HG03135 (cell line): ENCODE data around the gene SSH2.
"Not testable (repeated sequence)": the region's sequence is repeated elsewhere in the genome, so short reads cannot be mapped to it uniquely, and the experiment has no call there.

Experiments
- ATAC-seq: cut with Tn5 transposase; IDR thresholded peaks from one replicate; pipeline ENCODE4 v1.9.1; 2021; ENCODE audit warnings: mild to moderate bottlenecking, moderate library complexity; ENCODE audit not compliant: unreplicated experiment

SSH2 gene

GRCh38 chr17:29881256-29881655, 48.8 kb downstream of the SSH2 start:
- no peak for ATAC-seq

DNA sequence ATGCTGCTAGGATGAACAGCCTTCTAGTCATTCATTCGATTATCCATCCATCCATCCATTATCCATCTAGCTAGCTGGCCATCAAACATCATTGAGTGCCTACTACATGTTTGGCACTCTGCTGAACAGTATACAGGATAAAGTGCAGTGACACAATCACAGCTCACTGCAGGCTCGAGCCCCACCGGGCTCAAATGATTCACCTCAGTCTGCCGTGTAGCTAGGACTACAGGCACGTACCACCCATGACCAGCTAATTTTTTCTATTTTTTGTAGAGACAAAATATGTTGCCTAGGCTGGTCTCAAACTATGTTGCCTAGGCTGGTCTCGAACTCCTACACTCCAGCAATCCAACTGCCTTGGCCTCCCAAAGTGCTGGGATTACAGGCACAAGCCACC, 50.0 kb downstream of the SSH2 start:
- ATAC-seq, result no peak

GRCh38 chr17:29874931-29875596, 55.0 kb downstream of the SSH2 start:
- ATAC-seq, result no peak

DNA sequence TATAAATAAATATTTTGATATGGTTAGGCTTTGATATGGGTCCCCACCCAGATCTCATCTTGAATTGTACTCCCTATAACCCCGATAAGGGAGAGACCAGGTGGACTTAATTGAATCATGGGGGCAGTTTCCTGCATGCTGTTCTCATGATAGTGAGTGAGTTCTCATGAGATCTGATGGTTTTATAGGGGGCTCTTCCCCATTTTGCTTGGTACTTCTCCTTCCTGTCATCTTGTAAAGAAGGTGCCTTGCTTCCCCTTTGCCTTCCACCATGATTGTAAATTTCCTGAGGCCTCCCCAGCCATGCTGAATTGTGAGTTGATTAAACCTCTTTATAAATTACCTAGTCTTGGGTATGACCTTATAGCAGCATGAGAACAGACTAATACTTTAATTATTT, 55.7 kb downstream of the SSH2 start:
- ATAC-seq, result not testable (repeated sequence)

GRCh38 chr17:29873476-29873875, 56.6 kb downstream of the SSH2 start:
- ATAC-seq, result no peak

DNA sequence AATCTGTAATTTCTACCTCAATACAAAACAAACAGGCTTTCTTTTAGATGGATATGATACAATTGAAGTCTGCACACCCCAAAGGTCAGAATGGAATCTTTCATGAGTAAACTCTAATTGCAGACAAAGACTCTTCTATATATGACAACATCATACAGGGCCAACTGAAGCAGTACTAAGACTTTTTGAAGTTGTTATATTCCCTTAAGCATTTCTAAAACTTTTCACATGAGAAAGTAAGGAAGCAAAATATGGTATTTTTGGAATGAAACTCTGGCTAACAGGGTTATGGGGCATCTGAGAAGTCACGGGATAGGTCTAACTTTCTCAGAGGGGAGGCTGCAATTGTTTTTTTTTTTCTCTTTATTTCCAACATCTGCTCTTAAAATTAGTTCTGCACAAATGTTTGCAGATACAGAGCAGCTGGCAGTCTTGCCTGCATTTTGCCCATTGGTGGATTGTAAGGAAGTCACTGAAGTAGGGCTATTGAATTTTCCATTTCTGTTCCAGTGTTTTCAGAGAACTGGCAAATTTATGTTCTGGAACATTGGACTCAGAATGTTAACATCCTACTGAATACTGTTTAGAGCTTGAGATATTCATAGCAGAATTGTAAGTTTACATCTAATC, 59.1 kb downstream of the SSH2 start:
- no peak for ATAC-seq

DNA sequence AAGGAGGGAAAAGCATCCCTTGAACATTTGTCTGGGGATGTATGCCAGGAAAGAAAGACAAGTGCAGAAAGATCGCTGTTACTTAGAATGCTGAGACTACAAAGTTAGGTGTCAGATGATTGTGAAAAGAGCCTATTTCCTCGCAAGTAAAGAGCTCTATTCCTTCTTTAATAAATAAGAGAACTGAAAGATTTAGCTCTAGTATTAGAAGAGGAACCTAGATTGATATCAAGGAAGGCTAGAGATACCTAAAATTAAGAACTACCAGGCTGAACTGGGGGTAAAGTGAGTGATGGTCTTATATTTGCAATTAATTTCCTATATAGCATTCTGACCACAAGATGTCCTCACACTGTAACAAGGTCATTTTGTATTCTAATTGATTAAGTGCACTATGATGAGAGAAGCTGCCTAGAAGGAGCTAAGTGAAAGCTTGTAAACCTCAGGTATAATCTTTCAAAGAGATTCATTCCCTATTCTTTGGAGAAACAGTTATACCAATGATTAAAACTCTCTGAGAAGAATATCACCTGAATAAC, 62.3 kb downstream of the SSH2 start:
- ATAC-seq, result no peak

DNA sequence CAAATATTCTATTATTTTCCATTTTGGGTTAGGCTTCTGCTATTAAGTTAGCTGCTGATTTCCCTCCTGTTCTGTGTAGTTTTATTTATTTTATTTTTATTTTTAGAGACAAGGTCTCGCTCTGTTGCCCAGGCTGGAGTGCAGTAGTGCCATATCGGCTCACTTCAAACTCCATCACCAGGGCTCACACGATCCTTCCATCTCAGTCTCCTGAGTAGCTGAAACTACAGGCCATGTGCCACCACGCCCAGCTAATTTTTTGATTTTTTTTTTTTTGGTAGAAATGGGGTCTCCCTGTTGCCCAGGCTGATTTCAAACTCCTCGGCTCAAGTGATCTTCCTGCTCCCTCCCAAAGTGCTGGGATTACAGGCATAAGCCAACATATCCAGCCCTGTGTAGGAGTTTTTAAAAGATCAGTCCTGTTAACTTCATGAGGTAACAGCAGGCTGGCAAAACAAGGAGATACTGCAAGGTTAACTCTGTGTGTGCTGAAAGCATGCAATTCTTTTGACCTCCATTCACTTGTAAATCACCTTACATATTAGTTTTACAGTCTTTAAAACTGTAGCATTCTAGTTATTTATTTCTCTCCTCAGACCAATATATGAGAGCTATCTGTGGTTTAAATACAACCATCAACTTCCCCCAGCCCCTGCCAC, 63.2 kb downstream of the SSH2 start:
- ATAC-seq, result no peak

DNA sequence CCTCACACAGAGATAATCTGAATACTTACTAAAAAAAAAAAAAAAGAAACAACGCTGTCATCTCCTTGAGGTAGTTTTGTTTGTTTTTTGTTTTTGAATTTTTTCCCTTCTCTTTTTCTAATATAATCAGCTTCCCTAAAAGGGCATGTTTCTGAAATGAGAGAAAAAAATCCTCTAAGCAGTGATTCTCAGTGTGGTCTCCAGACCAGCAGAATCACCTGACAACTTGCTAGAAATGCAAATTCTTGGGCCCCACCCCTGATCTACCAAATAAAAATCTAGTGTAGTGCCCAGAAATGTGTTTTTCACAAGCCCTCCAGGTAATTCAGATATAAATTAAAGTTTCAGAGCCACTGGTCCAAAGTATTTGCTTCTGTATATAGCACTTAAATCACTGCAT, 65.4 kb downstream of the SSH2 start:
- no peak for ATAC-seq

DNA sequence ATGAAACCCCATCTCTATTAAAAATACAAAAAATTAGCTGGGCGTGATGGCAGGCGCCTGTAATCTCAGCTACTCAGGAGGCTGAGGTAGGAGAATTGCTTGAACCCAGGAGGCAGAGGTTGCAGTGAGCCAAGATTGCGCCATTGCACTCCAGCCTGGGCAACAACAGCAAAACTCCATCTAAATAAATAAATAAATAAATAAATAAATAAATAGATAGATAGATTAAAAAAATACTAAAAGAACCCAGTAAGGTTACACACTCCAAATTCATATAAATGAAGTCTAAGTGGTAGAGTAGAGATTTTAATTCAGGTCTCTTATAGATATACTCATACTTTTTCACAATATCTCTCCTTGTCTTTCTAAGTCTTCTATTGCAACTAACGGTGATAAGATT, 65.9 kb downstream of the SSH2 start:
- ATAC-seq, result not testable (repeated sequence)

DNA sequence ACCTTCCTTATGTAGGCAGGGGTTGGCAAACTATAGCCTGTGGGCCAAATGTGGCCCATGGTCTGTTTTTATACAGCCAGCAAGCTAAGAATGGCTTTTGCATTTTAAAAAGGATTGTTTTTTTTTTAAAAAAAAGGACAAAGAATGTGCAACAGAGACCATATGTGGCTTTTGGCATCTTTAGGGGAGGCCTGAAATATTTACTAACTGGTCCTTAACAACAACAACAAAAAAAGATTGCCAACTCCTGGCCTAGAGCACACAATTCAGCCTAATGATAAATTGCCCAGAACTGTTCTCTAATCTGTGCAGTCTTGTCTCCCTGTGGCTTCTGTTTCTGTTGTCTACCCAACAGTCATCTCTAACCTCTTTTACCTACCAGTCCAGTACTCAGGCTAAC, 67.1 kb downstream of the SSH2 start:
- ATAC-seq, result no peak

- ATAC-seq, result no peak
Measured at GRCh38 chr17:29862127-29862526, 67.9 kb downstream of the SSH2 start.

DNA sequence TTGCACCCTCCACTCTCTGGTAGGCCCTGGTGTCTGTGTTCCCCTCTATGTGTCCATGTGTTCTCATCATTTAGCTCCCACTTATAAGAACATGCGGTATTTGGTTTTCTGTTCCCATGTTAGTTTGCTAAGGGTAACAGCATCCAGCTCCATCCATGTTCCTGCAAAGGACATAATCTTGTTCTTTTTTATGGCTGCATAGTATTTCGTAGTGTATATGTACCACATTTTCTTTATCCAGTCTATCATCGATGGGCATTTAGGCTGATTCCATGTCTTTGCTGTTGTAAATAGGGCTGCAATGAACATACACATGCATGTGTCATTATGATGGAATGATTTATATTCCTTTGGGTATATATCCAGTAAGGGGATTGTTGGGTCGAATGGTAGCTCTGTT, 70.6 kb downstream of the SSH2 start:
- ATAC-seq, result not testable (repeated sequence)

- no peak for ATAC-seq
Measured at GRCh38 chr17:29857823-29858222, 72.2 kb downstream of the SSH2 start.

DNA sequence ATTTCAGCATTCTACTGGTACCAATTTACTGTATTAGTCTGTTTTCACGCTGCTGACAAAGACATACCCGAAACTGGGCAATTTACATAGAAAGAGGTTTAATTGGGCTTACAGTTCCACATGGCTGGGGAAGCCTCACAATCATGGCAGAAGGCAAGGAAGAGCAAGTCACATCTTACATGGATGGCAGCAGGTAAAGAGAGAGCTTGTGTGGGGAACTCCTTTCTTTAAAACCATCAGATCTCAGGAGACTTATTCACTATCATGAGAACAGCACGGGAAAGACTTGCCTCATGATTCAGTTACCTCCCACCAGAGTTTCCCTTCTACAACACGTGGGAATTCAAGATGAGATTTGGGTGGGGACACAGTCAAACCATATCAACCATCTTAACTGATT, 72.9 kb downstream of the SSH2 start:
- not testable (repeated sequence) for ATAC-seq

- ATAC-seq, result no peak
Measured at GRCh38 chr17:29855686-29856085, 74.3 kb downstream of the SSH2 start.

DNA sequence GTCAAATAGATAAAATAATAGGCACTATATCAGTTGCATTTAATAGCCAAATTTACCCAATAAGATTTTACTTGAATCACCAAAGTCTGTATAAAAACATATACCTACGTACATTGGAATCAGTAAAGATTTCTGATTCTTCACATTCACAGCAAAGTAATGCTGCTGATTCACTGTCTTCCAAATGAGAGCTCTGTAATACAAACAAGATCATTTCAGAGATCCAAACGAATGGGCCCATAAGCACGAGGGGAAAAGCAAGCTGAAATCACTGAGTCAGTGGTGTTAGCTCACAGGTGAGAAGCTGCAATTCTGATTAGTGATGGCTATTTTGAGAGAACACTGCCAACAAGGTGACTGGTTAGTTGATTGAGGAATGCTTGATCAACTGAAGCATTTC, 81.3 kb downstream of the SSH2 start:
- ATAC-seq, result no peak

GRCh38 chr17:29847527-29848400, 82.3 kb downstream of the SSH2 start:
- ATAC-seq, result no peak

- no peak for ATAC-seq
Measured at GRCh38 chr17:29847118-29847517, 82.9 kb downstream of the SSH2 start.

GRCh38 chr17:29846298-29846697, 83.7 kb downstream of the SSH2 start:
- no peak for ATAC-seq
